ENCODE data around the gene C1S. TPM values are rescaled to one million over a fixed set of nuclear protein-coding genes. Genes with fewer than 3 reads are reported as not detected.

C1S gene
- total and polyA plus RNA-seq, 2 donors (not counting 1 experiment from before 2014, with no cell fraction given): 0.21 to 0.64 TPM

GRCh38 chr12:7093892-7094291 lies 33.4 kb downstream of the C1S start:
- peaks cover 0 to 3% (median 0%) of the 10 kb centered on the region in 4 experiments for H3K27me3 ChIP-seq (replicated peaks in 1 of 4; ENCODE audit: control extremely low read depth in 1 of 4, control insufficient read depth in 3 of 4, insufficient read depth in 4 of 4, low read length in 3 of 4)
- WGBS (ENCODE audit: insufficient coverage): 94% methylated on average over 3 of the region's 10 CpGs
- H3K36me3 ChIP-seq (replicated peaks in 1 of 2; ENCODE audit: control extremely low read depth in 1 of 2, control insufficient read depth in 1 of 2, extremely low read depth in 1 of 2, insufficient read depth in 2 of 2, low read length in 1 of 2): no peaks in the 10 kb centered on the region
- H3K4me3 Mint-ChIP-seq: no peak overlapping the region
- no peaks in the 10 kb centered on the region for H3K79me2 ChIP-seq (ENCODE audit: control insufficient read depth, insufficient read depth, low read length)
- H3K27ac Mint-ChIP-seq: no peak overlapping the region
- no peak overlapping the region for H3K4me3 ChIP-seq (ENCODE audit: control extremely low read depth in 1 of 5, extremely low read depth in 1 of 5, insufficient read depth in 1 of 5, low read depth in 2 of 5, low read length in 4 of 5)
- peaks cover 0 to 12% of the 10 kb centered on the region in 2 donors for H3K4me1 ChIP-seq (ENCODE audit: control insufficient read depth in 2 of 2, insufficient read depth in 2 of 2, low read length in 2 of 2)
- CTCF ChIA-PET: interaction anchor here (0.6 to 2.7 kb wide), 6 partner anchors 14 to 226 kb away, joined by 3 to 12 read pairs (median 6); no protein-coding TSS in a partner anchor
- no peaks in the 10 kb centered on the region for H4K20me1 ChIP-seq (ENCODE audit: control insufficient read depth, insufficient read depth, low read length, poor library complexity, severe bottlenecking)
- H3K9me3 ChIP-seq (ENCODE audit: control extremely low read depth in 1 of 3, control insufficient read depth in 2 of 3, insufficient read depth in 1 of 3, low read length in 2 of 3): no peaks in the 10 kb centered on the region
- no peak overlapping the region for H3K9ac ChIP-seq (ENCODE audit: low read length)
- DNase-seq: no peak
- no peak for ATAC-seq (ENCODE audit: low read depth)
- H3K27me3 Mint-ChIP-seq: peaks cover 4% of the 10 kb centered on the region
- H2AFZ ChIP-seq (ENCODE audit: insufficient read depth, low read depth, low read length, poor library complexity, severe bottlenecking): no peak overlapping the region
- H3K9me3 Mint-ChIP-seq (ENCODE audit: insufficient read depth): no peaks in the 10 kb centered on the region
- H3K27ac ChIP-seq (ENCODE audit: low read length in 2 of 2): no peak overlapping the region
- intact Hi-C loops (cut with micrococcal nuclease): loop anchor here (5.0 kb wide), 1 partner anchor 77 kb away; the partner anchor contains the start of gene LPCAT3
- H3K4me2 ChIP-seq (replicated peaks; ENCODE audit: low read depth, low read length, poor library complexity, severe bottlenecking): no peak overlapping the region
- POLR2A ChIA-PET: no interaction called here
- H3K4me1 Mint-ChIP-seq: peaks cover 9% of the 10 kb centered on the region
- TF ChIP-seq CTCF (IDR thresholded peaks at IDR 0.05) (no peak), EZH2 (IDR thresholded peaks at IDR 0.05; ENCODE audit: borderline replicate concordance, insufficient read depth, low read depth, low read length, poor library complexity, severe bottlenecking) (no peak)

- Histone ChIP-seq H3K36me3 (replicated peaks in 1 of 2; ENCODE audit: control extremely low read depth in 1 of 2, control insufficient read depth in 1 of 2, extremely low read depth in 1 of 2, insufficient read depth in 2 of 2, low read length in 1 of 2) (peaks cover 0 to 3% of the 10 kb centered on the region in 2 experiments), H3K27ac (ENCODE audit: low read length in 2 of 2) (no peak overlapping the region), H3K9ac (ENCODE audit: low read length) (no peak overlapping the region), H4K20me1 (ENCODE audit: control insufficient read depth, insufficient read depth, low read length, poor library complexity, severe bottlenecking) (no peaks in the 10 kb centered on the region), H3K4me2 (replicated peaks; ENCODE audit: low read depth, low read length, poor library complexity, severe bottlenecking) (no peak overlapping the region), H3K79me2 (ENCODE audit: control insufficient read depth, insufficient read depth, low read length) (no peaks in the 10 kb centered on the region), H3K9me3 (ENCODE audit: control extremely low read depth in 1 of 3, control insufficient read depth in 2 of 3, insufficient read depth in 1 of 3, low read length in 2 of 3) (no peaks in the 10 kb centered on the region), H2AFZ (ENCODE audit: insufficient read depth, low read depth, low read length, poor library complexity, severe bottlenecking) (no peak overlapping the region), H3K4me3 (ENCODE audit: control extremely low read depth in 1 of 5, extremely low read depth in 1 of 5, insufficient read depth in 1 of 5, low read depth in 2 of 5, low read length in 4 of 5) (no peak overlapping the region), H3K27me3 (replicated peaks in 1 of 4; ENCODE audit: control extremely low read depth in 1 of 4, control insufficient read depth in 3 of 4, insufficient read depth in 4 of 4, low read length in 3 of 4) (peaks cover 0 to 3% (median 0%) of the 10 kb centered on the region in 4 experiments), H3K4me1 (ENCODE audit: control insufficient read depth in 2 of 2, insufficient read depth in 2 of 2, low read length in 2 of 2) (peaks cover 0 to 12% of the 10 kb centered on the region in 2 donors)
- DNase-seq (no peak), ATAC-seq (ENCODE audit: low read depth) (no peak)
- Mint-ChIP-seq H3K4me3 (no peak overlapping the region), H3K4me1 (peaks cover 9% of the 10 kb centered on the region), H3K9me3 (ENCODE audit: insufficient read depth) (no peaks in the 10 kb centered on the region), H3K27ac (no peak overlapping the region), H3K27me3 (no peaks in the 10 kb centered on the region)
- whole genome bisulfite sequencing (ENCODE audit: insufficient coverage): 94% methylated on average over 22 of the region's 26 CpGs
- intact Hi-C loops (cut with micrococcal nuclease): no loop called here
- no peak for TF ChIP-seq CTCF (IDR thresholded peaks at IDR 0.05)
- no peak for TF ChIP-seq EZH2 (IDR thresholded peaks at IDR 0.05; ENCODE audit: borderline replicate concordance, insufficient read depth, low read depth, low read length, poor library complexity, severe bottlenecking)
- ChIA-PET CTCF (interaction anchor here (0.5 to 1.3 kb wide), 4 partner anchors 9 to 172 kb away, joined by 3 to 5 read pairs (median 3); no protein-coding TSS in a partner anchor), POLR2A (interaction anchor here (0.6 kb wide), 2 partner anchors 222 to 225 kb away, joined by 4 to 5 read pairs; no protein-coding TSS in a partner anchor)
These were observed 35.8 kb downstream of the C1S start for GRCh38 chr12:7096006-7096932.
